HCT116 (cell line): ENCODE results near the gene TBXAS1.

Source experiments
- JUND ChIP-seq: IDR thresholded peaks from 2 replicates; pipeline ENCODE4 v1.6.1; 2012
- POLR2A ChIP-seq: IDR thresholded peaks from 2 replicates; pipeline ENCODE4 v1.7.0; 2011; ENCODE audit warnings: borderline replicate concordance; ENCODE audit not compliant: insufficient read depth, insufficient read length; ENCODE audit errors: extremely low read depth
- ZFX ChIP-seq: fragments of 450-650 bp; IDR thresholded peaks from 2 replicates; pipeline ENCODE4 v1.6.1; 2017
- TF ChIP-seq, protein P1 (sequence below), 3 experiments: fragments of 200-600 bp in 1 of 3; sonication (generic) in 1 of 3; IDR thresholded peaks in 2 of 3; conservative IDR thresholded peaks in 1 of 3; 2 replicates each; pipeline ENCODE4 v1.5.1; 2012 to 2017; ENCODE audit warnings: low read depth in 2 of 3, low read length in 2 of 3, antibody characterized with exemption in 1 of 3, borderline replicate concordance in 1 of 3, control low read depth in 1 of 3, mild to moderate bottlenecking in 1 of 3, mixed read lengths in 1 of 3, mixed run types in 1 of 3, moderate library complexity in 1 of 3; ENCODE audit not compliant: insufficient read depth in 1 of 3

GRCh38 chr7:140022582-140023211, 193.6 kb downstream of the TBXAS1 start:
- TF ChIP-seq, protein P1, sequence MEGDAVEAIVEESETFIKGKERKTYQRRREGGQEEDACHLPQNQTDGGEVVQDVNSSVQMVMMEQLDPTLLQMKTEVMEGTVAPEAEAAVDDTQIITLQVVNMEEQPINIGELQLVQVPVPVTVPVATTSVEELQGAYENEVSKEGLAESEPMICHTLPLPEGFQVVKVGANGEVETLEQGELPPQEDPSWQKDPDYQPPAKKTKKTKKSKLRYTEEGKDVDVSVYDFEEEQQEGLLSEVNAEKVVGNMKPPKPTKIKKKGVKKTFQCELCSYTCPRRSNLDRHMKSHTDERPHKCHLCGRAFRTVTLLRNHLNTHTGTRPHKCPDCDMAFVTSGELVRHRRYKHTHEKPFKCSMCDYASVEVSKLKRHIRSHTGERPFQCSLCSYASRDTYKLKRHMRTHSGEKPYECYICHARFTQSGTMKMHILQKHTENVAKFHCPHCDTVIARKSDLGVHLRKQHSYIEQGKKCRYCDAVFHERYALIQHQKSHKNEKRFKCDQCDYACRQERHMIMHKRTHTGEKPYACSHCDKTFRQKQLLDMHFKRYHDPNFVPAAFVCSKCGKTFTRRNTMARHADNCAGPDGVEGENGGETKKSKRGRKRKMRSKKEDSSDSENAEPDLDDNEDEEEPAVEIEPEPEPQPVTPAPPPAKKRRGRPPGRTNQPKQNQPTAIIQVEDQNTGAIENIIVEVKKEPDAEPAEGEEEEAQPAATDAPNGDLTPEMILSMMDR (IDR thresholded peaks at IDR 0.05 in 2 of 3, conservative IDR thresholded peaks at IDR 0.05 in 1 of 3; ENCODE audit: borderline replicate concordance in 1 of 3, insufficient read depth in 1 of 3, low read depth in 2 of 3, low read length in 2 of 3): no peak
- no peak for TF ChIP-seq JUND
- no peak for TF ChIP-seq POLR2A
- TF ChIP-seq ZFX: no peak
